Amniotic stem cell (primary cell): ENCODE measurements around the gene SLC43A2.
"Not testable (repeated sequence)": the region's sequence is repeated elsewhere in the genome, so short reads cannot be mapped to it uniquely, and the experiment has no call there.

Experiments used
- DNase-seq: peaks from one replicate; lab custom pipeline; 2025; lab: John Stamatoyannopoulos, UW

SLC43A2 gene

GRCh38 chr17:1590029-1590746 lies 38.4 kb downstream of the SLC43A2 start:
- DNase-seq, result peak; percentile 74

- no peak for DNase-seq
Measured at GRCh38 chr17:1588821-1589585, 39.6 kb downstream of the SLC43A2 start.

DNA sequence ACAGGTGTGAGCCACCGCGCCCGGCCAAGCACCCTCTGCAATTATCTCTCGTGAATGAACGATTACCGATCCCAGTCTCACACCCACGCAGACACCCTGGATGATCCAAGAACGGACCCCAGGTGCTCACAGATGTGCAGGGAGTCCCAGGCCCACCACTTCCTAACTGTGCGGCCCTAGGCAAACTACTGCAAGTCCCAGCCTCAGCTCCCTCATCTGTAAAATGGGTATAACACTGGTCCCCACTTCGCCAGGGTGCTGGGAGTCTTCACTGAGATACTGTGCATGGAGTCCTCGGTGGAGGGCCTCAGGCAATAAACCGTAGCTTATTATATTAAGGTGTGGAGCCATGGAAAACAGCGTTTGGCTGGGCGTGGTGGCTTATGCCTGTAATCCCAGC lies 44.5 kb downstream of the SLC43A2 start:
- no peak for DNase-seq

DNA sequence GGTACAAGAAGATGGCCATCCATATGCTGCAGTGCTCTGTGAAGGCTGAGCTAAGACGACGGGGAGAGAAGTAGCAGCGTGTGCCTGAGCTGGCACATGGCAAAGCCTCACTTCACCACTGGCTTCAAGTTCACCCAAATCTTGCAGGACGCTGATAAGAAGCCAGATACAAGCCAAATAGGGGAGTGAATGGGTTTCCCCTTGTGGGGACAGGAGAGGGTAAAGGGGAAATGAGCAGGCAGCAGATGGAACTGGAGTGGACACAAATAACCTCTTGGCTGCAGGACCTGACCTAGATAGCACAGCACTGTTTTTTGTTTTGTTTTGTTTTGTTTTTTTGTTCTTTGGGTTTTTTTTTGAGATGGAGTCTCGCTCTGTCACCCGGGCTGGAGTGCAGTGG lies 45.1 kb downstream of the SLC43A2 start:
- no peak for DNase-seq

DNA sequence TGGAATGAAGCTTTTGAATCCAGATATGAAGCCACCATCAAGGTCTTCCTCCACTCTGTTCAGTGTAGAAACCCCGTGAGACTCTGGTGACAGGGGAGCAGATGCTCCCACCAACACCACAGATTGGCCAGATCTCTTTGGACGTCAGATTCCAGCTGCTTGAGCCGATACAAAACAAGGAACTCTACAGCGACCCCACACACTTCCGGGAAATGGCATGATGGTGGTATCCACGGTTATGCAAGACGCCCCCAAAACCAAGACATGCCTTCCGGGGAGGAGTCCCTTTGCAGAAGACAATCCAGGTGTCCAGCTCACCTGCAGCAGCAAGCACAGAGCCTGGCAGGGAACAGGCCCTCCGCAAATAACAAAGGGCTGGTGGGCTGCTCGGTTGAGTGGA lies 46.3 kb downstream of the SLC43A2 start:
- no peak for DNase-seq

DNA sequence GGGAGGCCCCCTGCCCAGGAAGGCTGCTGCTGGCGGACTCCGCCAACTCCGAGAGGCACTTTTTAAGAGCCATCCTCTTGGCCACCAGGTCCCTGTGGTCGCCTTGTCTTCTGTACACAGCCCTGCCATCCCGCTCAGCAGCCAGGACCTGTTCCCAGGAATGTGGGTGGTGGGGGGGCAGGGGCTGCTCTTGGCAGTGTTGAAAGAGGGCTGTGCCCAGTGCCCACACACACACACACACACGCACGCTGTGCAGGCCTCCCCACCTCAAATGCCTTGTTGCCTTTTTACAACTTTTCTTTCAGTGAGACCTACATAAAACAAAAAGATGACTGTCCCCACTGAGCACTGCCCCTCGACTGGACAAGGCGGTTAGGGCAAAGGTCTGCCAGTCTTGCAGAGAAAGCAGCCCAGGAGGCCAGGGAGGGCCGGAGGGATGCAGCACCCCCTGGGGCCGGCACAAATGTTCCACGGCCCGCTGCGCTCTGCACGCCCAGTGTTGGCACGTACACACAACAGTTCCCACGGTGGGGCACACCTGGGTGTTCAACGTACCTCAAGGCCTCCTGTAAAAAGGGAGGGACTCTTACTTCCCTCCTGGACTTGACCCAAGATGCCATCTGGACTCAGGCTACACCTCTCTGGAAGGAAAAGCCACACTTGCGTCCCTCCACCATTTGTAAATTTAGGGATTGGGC lies 47.5 kb downstream of the SLC43A2 start:
- DNase-seq, result no peak

- no peak for DNase-seq
Measured at GRCh38 chr17:1578029-1578428, 50.6 kb downstream of the SLC43A2 start.

- DNase-seq, result no peak
Measured at GRCh38 chr17:1577583-1578013, 51.0 kb downstream of the SLC43A2 start.

GRCh38 chr17:1577182-1577581 lies 51.5 kb downstream of the SLC43A2 start:
- DNase-seq, result peak; percentile 77

DNA sequence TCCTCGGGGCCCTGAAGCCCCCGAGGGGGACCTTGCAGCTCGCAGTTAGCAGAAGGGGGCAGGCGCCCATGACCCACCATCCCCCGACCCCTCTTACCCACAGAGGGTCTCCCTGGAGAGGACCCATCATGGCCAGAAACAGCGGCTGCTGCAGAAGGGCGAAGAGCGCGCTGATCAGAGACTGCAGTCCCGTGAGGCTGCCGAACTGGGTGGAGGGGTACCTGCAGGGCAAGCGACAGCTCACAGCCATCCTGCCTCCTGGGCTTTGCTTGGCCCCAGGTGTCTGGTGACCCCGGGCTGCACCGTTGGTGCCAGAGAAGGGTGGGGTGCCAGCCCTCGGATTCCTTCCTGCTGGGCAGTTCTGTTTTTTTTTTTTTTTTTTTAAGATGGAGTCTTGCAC lies 52.1 kb downstream of the SLC43A2 start:
- no peak for DNase-seq

GRCh38 chr17:1574697-1575471 lies 53.8 kb downstream of the SLC43A2 start:
- DNase-seq, result no peak

DNA sequence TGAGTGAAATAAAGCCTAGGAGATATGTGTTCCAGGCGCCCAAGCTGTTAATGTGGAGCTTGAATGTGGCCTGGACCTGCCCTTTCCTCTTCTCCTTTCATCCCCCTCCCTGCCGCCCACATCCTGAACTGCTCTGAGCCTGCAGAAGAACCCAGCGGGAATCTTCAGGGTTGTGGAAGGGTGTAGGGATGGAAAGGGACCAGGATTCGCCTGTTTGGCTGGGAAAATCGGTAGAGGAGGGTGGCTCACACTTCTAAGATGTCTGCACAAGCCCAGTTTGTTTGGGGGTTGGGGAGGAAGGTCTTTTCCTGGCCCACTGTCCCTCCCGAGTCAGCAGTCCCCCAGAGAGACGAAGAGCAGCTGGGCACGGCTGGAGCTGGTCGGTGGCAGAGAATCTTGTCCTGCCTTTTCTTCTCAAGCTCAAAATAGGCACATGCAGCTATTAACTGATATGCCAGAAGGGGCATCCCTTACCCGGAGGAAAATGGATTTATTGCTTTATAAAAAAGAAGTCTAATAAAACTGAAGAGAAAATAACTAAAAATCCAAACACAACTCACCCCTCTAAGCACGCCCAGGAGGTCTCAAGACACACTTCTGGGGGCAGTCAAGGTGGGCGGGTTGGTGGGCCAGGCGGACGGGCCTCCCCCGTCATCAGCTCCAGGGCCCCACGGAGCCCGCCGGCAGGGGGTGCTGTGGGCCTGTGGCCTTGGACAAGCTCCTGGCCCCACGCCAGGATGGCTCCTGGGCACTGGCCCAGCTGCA lies 54.5 kb downstream of the SLC43A2 start:
- DNase-seq, result peak; percentile 45

DNA sequence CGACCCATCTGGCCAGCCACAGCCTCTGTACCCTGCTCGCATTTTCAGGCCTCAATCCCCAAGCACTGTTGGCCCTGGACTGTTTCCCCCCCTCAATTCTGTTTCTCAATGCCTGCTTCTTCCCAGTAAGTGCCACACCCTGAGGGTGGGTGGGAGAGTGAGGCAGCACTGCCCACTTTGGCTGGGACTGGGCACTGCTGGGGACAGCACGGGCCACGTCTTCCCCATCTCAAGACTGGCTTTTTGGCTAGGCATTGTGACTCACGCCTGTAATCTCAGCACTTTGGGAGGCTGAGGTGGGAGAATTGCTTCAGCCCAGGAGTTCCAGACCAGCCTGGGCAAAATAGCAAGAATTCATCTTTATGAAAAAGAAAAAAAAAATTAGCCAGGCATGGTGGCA lies 56.0 kb downstream of the SLC43A2 start:
- not testable (repeated sequence) for DNase-seq

DNA sequence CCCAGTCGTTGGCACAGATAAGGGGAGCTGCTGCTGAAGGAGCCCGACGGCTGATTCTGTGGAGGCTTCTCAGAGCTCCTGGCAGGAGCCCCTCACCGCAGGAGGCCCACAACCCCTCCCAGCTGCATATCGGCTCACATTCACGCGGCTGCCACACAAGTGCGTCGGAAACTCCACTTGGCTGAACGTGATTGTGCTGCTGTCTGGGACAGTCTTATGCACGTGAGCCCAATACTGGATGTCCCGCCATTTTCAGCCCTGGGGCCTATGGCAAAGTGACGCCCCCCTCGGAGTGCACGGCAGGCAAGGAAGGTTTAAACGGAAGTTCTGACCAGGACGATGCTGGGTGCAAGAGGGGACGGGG lies 57.3 kb downstream of the SLC43A2 start:
- no peak for DNase-seq

GRCh38 chr17:1568950-1569810 lies 59.5 kb downstream of the SLC43A2 start:
- DNase-seq, result no peak

GRCh38 chr17:1566505-1567199 lies 62.0 kb downstream of the SLC43A2 start:
- DNase-seq, result no peak

- DNase-seq, result no peak
Measured at GRCh38 chr17:1565877-1566276, 62.8 kb downstream of the SLC43A2 start.

DNA sequence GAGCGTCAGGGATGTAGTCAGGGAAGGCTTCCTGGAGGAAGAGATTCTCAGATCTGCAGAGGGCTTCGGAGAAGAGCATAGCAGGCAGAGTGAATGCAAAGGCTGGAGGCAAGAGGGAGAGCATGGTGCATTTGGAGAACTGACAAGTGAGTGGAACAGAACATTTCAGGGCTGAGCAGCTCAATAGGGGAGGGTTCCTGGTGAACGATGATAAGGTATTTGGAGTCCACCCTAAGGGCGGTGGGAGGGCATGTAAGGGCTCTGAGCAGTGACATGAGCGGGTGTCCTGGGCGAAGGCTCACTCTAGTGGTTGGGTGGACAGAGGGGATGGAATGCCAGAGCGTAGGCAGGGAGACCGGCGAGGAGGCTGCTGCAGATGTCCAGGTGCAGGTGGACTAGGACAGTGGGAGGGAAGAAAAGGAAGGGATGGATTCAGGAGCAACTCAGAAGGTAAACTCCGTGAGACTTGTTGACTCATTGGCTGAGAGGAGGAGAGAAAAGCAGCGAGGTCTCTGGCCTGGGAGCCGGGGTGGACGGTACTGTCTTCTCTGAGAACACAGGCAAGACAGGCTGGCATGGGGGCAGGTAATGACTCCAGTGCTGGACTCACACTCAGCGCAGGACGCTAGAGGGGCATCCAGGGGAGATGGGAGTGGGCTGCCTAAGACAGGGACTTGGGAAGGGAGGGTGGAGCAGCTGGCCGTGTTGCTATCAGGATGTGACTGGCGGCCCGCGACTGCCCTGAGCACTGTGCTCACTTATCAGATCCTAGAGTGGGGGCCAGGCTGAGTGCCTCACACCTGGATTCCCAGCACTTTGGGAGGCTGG lies 64.6 kb downstream of the SLC43A2 start:
- DNase-seq, result no peak

GRCh38 chr17:1563471-1563785 lies 65.2 kb downstream of the SLC43A2 start:
- DNase-seq, result not testable (repeated sequence)
